DND-41 (cell line): ENCODE results near the gene RPP25L.

ENCODE experiments used
- CTCF ChIP-seq: IDR thresholded peaks from 2 replicates; pipeline ENCODE4 v1.5.1; 2012; ENCODE audit warnings: borderline replicate concordance, low read length, moderate library complexity, mild to moderate bottlenecking; ENCODE audit not compliant: poor library complexity, severe bottlenecking; ENCODE audit errors: extremely low read depth
- EZH2 ChIP-seq: IDR thresholded peaks from 3 replicates; pipeline ENCODE4 v1.6.1; 2012; ENCODE audit warnings: borderline replicate concordance, low read depth, mild to moderate bottlenecking, moderate library complexity, low read length, inconsistent platforms; ENCODE audit not compliant: severe bottlenecking

GRCh38 chr9:34606190-34606589 lies 5.7 kb downstream of the RPP25L start:
- TF ChIP-seq CTCF (no peak), EZH2 (no peak)
